K562 (cell line): ENCODE data around the gene SS18L1. TPM values are rescaled to one million over a fixed set of nuclear protein-coding genes. Genes with fewer than 3 reads are reported as not detected.

Experiments used
- ATAC-seq: fragments of 200-7000 bp; cut with Tn5 transposase; 3 replicates; pipeline ENCODE4 v1.9.1; 2020; ENCODE audit warnings: moderate library complexity
- BruUV-seq: library from RNA; stranded (reverse); fragments of 400-500 nt; replicated peaks from 2 replicates; lab custom pipeline; 2021; lab: Mats Ljungman, UMichigan
- CTCF ChIA-PET: fragments of 300-600 bp; formaldehyde crosslinking; extraction: SDS; loops from one replicate; lab custom pipeline; 2021; ENCODE audit warnings: low intra/inter-chr PET ratio; lab: Yijun Ruan, JAX
- POLR2A ChIA-PET: fragments of 300-600, 350-650 bp; sonication (Branson Sonifier 250); formaldehyde crosslinking; extraction: SDS; loops from one replicate; lab custom pipeline; 2021; ENCODE audit warnings: antibody characterized with exemption, inconsistent platforms; lab: Yijun Ruan, JAX
- DNase-seq, 4 experiments: peaks; one replicate each; pipeline versions ENCODE4 v3.0.0 to v3.0.0-alpha.2; 2011 to 2018; ENCODE audit warnings: low spot score in 3 of 4, mixed read lengths in 3 of 4; ENCODE audit errors: extremely low read depth in 1 of 4
- FAIRE-seq: peaks from 2 replicates; lab custom pipeline; 2011; peaks lifted over from hg19 to GRCh38; lab: Jason Lieb, UNC
- H2AFZ ChIP-seq: 2 replicates; pipeline ENCODE4 v1.6.0; 2011; ENCODE audit warnings: low read depth, low read length, control low read depth, inconsistent platforms
- H3K27ac ChIP-seq: fragments of 200-600 bp; 3 replicates; pipeline ENCODE4 v1.8.0; 2011; ENCODE audit warnings: low read depth, mild to moderate bottlenecking, control low read depth, inconsistent platforms, low read length, moderate library complexity, mixed read lengths; ENCODE audit errors: extremely low read depth
- H3K27me3 ChIP-seq, 2 experiments: fragments of 300-600 bp in 1 of 2; 2 replicates in 1 of 2; 3 replicates in 1 of 2; pipeline versions ENCODE4 v1.6.0 to v1.8.0; 2011; ENCODE audit warnings: inconsistent platforms in 2 of 2, low read length in 2 of 2, mild to moderate bottlenecking in 1 of 2, mixed read lengths in 1 of 2, moderate library complexity in 1 of 2; ENCODE audit not compliant: control insufficient read depth in 2 of 2, insufficient read depth in 2 of 2
- H3K36me3 ChIP-seq: fragments of 300-600 bp; 3 replicates; pipeline ENCODE4 v1.8.0; 2011; ENCODE audit warnings: mild to moderate bottlenecking, low read length, inconsistent platforms; ENCODE audit not compliant: control insufficient read depth, insufficient read depth
- H3K4me1 ChIP-seq, 2 experiments: fragments of 200-600 bp in 1 of 2; replicated peaks in 1 of 2; 2 replicates in 1 of 2; 3 replicates in 1 of 2; pipeline versions ENCODE4 v1.5.1 to v1.8.0; 2011; ENCODE audit warnings: inconsistent platforms in 2 of 2, low read length in 2 of 2, mild to moderate bottlenecking in 1 of 2, mixed read lengths in 1 of 2, moderate library complexity in 1 of 2; ENCODE audit not compliant: control insufficient read depth in 2 of 2, insufficient read depth in 2 of 2
- H3K4me2 ChIP-seq: 2 replicates; pipeline ENCODE4 v1.6.1; 2011; ENCODE audit warnings: low read length, control low read depth, inconsistent platforms, mixed read lengths; ENCODE audit not compliant: insufficient read depth
- H3K4me3 ChIP-seq: fragments of 200-600 bp; sonication (generic), shearing (Covaris generic); 2 replicates; pipeline ENCODE4 v1.5.1; 2016; ENCODE audit warnings: control low read depth, inconsistent platforms
- H3K79me2 ChIP-seq: fragments of 200-600 bp; 3 replicates; pipeline ENCODE4 v1.8.0; 2011; ENCODE audit warnings: low read length, inconsistent platforms; ENCODE audit not compliant: control insufficient read depth, insufficient read depth
- H3K9ac ChIP-seq, 2 experiments: 2 replicates each; pipeline versions ENCODE4 v1.6.0 to v1.6.1; 2011; ENCODE audit warnings: low read depth in 2 of 2, low read length in 2 of 2, control low read depth in 1 of 2, inconsistent platforms in 1 of 2, mild to moderate bottlenecking in 1 of 2, mixed read lengths in 1 of 2; ENCODE audit not compliant: insufficient read depth in 1 of 2
- H3K9me1 ChIP-seq: one replicate; pipeline ENCODE4 v1.6.0; 2011; ENCODE audit warnings: inconsistent platforms, mild to moderate bottlenecking, low read length, moderate library complexity; ENCODE audit not compliant: control insufficient read depth, insufficient read depth
- H3K9me3 ChIP-seq: replicated peaks from 2 replicates; pipeline ENCODE4 v1.5.1; 2011; ENCODE audit warnings: low read depth, low read length, inconsistent platforms; ENCODE audit not compliant: control insufficient read depth, insufficient read depth
- H4K20me1 ChIP-seq: replicated peaks from 2 replicates; pipeline ENCODE4 v1.6.1; 2011; ENCODE audit warnings: low read length, inconsistent platforms, mixed read lengths; ENCODE audit not compliant: control insufficient read depth, insufficient read depth
- CREM ChIP-seq: IDR thresholded peaks from 2 replicates; pipeline ENCODE4 v1.6.1; 2014; ENCODE audit warnings: antibody characterized with exemption, low read depth
- NKRF ChIP-seq: fragments of 450-650 bp; IDR thresholded peaks from 2 replicates; pipeline ENCODE4 v1.6.1; 2016; ENCODE audit warnings: borderline replicate concordance
- POLR2AphosphoS2 ChIP-seq: IDR thresholded peaks from 2 replicates; pipeline ENCODE4 v1.6.1; 2012; ENCODE audit warnings: low read length, improper control_type of control experiment
- ZMIZ1 ChIP-seq, 2 experiments: fragments of 150-350 bp in 1 of 2; IDR thresholded peaks; 2 replicates each; pipeline ENCODE4 v1.6.1; 2012 to 2016; ENCODE audit warnings: low read depth in 2 of 2, low read length in 2 of 2, mild to moderate bottlenecking in 1 of 2, moderate library complexity in 1 of 2
- ZNF197 ChIP-seq: fragments of 200-800 bp; sonication (Bioruptor generic); IDR thresholded peaks from 2 replicates; pipeline ENCODE4 v1.6.1; 2016; ENCODE audit warnings: low read depth, missing genetic modification characterization, missing compliant biosample characterization
- ZNF75A ChIP-seq: fragments of 450-650 bp; formaldehyde crosslinking; IDR thresholded peaks from 2 replicates; pipeline ENCODE4 v1.4.0; 2020; ENCODE audit warnings: mild to moderate bottlenecking
- WGBS: fragments of 100-300 bp; shearing (Covaris generic); methylation state at CpG from one replicate; pipeline ENCODE4 v1.1.6; 2016; ENCODE audit warnings: low coverage, mixed read lengths; ENCODE audit not compliant: insufficient coverage; ENCODE audit errors: missing lambda C conversion rate; 5-methylcytosine and 5-hydroxymethylcytosine counted together
- in situ Hi-C: fragments of 300-500 bp; cut with MboI; formaldehyde crosslinking; loops from 4 replicates; pipeline ENCODE4 v1.15.0; 2018; ENCODE audit warnings: inconsistent platforms, mixed read lengths
- intact Hi-C: fragments of 100-400 bp; cut with micrococcal nuclease; formaldehyde crosslinking; loops from 2 replicates; pipeline ENCODE4 v1.14.2; 2022
- polyA plus RNA-seq, 8 experiments: library from polyadenylated mRNA; depleted of rRNA in 4 of 8; stranded (reverse) in 5 of 8; unstranded in 3 of 8; fragments of >200 nt; fragmentation: Nextera tagmentation in 2 of 8; fragmentation: Illumina TruSeq in 1 of 8; extraction: Ambion mirVana in 2 of 8; extraction: Trizol in 1 of 8; gene quantifications; 2 replicates each; pipeline versions ENCODE4 v1.2.1 to v1.2.3, GENCODE V29; 2011 to 2014; ENCODE audit warnings: inconsistent platforms in 1 of 8, missing spikeins in 1 of 8
- total RNA-seq, 7 experiments: library from RNA; depleted of rRNA in 6 of 7; stranded (reverse); fragments of >200 nt in 6 of 7; fragmentation: Illumina TruSeq in 2 of 7; extraction: Trizol in 2 of 7; gene quantifications; 2 replicates each; pipeline versions ENCODE4 v1.2.1 to v1.2.3, GENCODE V29; 2011 to 2021; ENCODE audit warnings: low replicate concordance in 1 of 7

The SS18L1 gene
- total and polyA plus RNA-seq, 9 of the 15 experiments (the other 6 are each of a cell fraction or from before 2014, with no cell fraction given): 2.7 to 28.3 (median 15.1) TPM

GRCh38 chr20:62141043-62141396, 2.5 kb upstream of the SS18L1 start:
- ChIA-PET CTCF (interaction anchor here (0.6 kb wide), 1 partner anchor 78 kb away, joined by 3 read pairs; no protein-coding TSS in a partner anchor), POLR2A (interaction anchor here (0.6 to 2.3 kb wide), 7 partner anchors 8 to 138 kb away, joined by 3 to 10 read pairs (median 4); partner anchors contain the start of gene LSM14B)
- intact Hi-C loops (loop anchor here (5.0 to 10.0 kb wide), 4 partner anchors 74 to 244 kb away; partner anchors contain the start of genes RPS21 and TAF4), in situ Hi-C loops (no loop called here)
- ATAC-seq (no peak), DNase-seq (no peak), FAIRE-seq (no peak)
- peak overlapping the region in 1 of 2 experiments; percentile 49; a peak in 1 of 4 replicates for H3K9ac ChIP-seq
- TF ChIP-seq POLR2AphosphoS2 (0 out of 2 replicates have a peak, but pooled peaks have one; percentile 39), ZNF197 (CRISPR knock-in tag) (no peak)
- peaks cover 26 to 34% of the 10 kb centered on the region in 2 experiments; a peak in 4 of 5 replicates for H3K4me1 ChIP-seq
- H3K4me2 ChIP-seq: peak overlapping the region; percentile 80
- H3K27ac ChIP-seq: no peak overlapping the region
- peaks cover 45% of the 10 kb centered on the region for H4K20me1 ChIP-seq
- no peak overlapping the region for H3K4me3 ChIP-seq
- no peaks in the 10 kb centered on the region for H3K27me3 ChIP-seq
- no peaks in the 10 kb centered on the region for H3K9me1 ChIP-seq
- H2AFZ ChIP-seq: no peak overlapping the region
- WGBS: 88% methylated on average over 7 of the region's 7 CpGs
- BruUV-seq: no TSS peak
- peaks cover 68% of the 10 kb centered on the region for H3K79me2 ChIP-seq
- H3K36me3 ChIP-seq: peaks cover 78% of the 10 kb centered on the region
- H3K9me3 ChIP-seq: no peaks in the 10 kb centered on the region

- in situ Hi-C loops (no loop called here), intact Hi-C loops (loop anchor here (5.0 to 10.0 kb wide), 4 partner anchors 74 to 243 kb away; partner anchors contain the start of genes RPS21 and TAF4)
- Histone ChIP-seq H3K27me3 (no peaks in the 10 kb centered on the region), H3K9ac (peak overlapping the region; percentile 90 to 97), H3K9me1 (no peaks in the 10 kb centered on the region), H3K4me3 (peak overlapping the region; percentile 89), H3K9me3 (no peaks in the 10 kb centered on the region), H3K27ac (peak overlapping the region; percentile 91), H3K4me1 (peaks cover 30 to 40% of the 10 kb centered on the region in 2 experiments; a peak in 4 of 5 replicates), H3K79me2 (peaks cover 74% of the 10 kb centered on the region), H2AFZ (no peak overlapping the region), H3K4me2 (peak overlapping the region; percentile 80), H3K36me3 (peaks cover 73% of the 10 kb centered on the region), H4K20me1 (peaks cover 42% of the 10 kb centered on the region)
- ChIA-PET POLR2A (interaction anchor here (0.6 to 2.3 kb wide), 10 partner anchors 8 to 415 kb away, joined by 3 to 10 read pairs (median 4); partner anchors contain the start of gene LSM14B), CTCF (no interaction called here)
- FAIRE-seq (peak; percentile 70), DNase-seq (peak in 1 of 4 experiments; percentile 46), ATAC-seq (peak; percentile 48)
- BruUV-seq: TSS peak; percentile 42
- WGBS: 14% methylated on average over 14 of the region's 14 CpGs
- TF ChIP-seq NKRF (0 out of 2 replicates have a peak, but pooled peaks have one; percentile 36), ZMIZ1 (IDR thresholded peaks at IDR 0.05; ENCODE audit: low read depth in 2 of 2, low read length in 2 of 2) (no peak), ZNF75A (CRISPR knock-in tag) (no peak), CREM (no peak)
Measured at GRCh38 chr20:62141397-62142251, 1.9 kb upstream of the SS18L1 start.
